Central memory CD4-positive, alpha-beta T cell (primary cell): ENCODE measurements around the gene PCDHGC3.

Experiments
- DNase-seq: peaks from one replicate; pipeline ENCODE4 v3.0.0; 2022

The PCDHGC3 gene

GRCh38 chr5:141485321-141486055 lies 9.7 kb downstream of the PCDHGC3 start:
- DNase-seq, result no peak

DNA sequence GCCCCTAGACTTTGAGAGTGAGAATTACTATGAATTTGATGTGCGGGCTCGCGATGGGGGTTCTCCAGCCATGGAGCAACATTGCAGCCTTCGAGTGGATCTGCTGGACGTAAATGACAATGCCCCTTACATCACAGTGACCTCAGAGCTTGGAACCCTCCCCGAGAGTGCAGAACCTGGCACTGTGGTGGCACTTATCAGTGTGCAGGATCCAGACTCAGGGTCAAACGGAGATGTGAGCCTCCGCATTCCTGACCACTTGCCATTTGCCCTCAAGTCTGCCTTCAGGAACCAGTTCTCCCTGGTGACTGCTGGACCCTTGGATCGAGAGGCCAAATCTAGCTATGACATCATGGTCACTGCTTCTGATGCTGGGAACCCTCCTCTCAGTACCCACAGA lies 10.3 kb downstream of the PCDHGC3 start:
- DNase-seq, result no peak

GRCh38 chr5:141487131-141487530 lies 11.4 kb downstream of the PCDHGC3 start:
- no peak for DNase-seq

- no peak for DNase-seq
Observed at GRCh38 chr5:141488591-141489561, 13.1 kb downstream of the PCDHGC3 start, which contains the start of gene PCDHGC5. PCDHGC5 (plus strand) TSS chr5:141489081; CDS start chr5:141489241, 160 bp downstream.

DNA sequence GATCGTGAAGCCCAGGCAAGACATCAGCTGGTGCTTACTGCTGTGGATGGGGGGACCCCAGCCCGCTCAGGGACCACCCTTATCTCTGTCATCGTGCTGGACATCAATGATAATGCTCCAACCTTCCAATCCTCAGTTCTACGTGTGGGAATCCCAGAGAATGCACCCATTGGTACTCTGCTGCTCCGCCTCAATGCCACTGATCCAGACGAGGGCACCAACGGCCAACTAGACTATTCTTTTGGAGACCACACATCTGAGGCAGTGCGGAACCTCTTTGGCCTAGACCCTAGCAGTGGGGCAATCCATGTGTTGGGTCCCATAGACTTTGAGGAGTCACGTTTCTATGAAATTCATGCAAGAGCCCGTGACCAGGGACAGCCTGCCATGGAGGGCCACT lies 14.1 kb downstream of the PCDHGC3 start:
- no peak for DNase-seq

DNA sequence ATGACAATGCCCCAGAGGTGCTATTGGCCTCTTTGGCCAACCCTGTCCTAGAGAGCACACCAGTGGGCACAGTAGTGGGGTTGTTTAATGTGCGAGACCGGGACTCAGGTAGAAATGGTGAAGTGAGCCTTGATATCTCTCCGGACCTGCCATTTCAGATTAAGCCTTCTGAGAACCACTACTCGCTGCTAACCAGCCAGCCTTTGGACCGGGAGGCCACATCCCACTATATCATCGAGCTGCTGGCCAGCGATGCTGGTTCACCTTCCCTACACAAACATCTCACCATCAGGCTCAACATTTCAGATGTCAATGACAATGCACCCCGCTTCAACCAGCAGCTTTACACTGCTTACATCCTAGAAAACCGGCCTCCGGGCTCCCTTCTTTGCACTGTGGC lies 14.5 kb downstream of the PCDHGC3 start:
- DNase-seq, result no peak

- no peak for DNase-seq
Observed at GRCh38 chr5:141490771-141491170, 15.0 kb downstream of the PCDHGC3 start.

DNA sequence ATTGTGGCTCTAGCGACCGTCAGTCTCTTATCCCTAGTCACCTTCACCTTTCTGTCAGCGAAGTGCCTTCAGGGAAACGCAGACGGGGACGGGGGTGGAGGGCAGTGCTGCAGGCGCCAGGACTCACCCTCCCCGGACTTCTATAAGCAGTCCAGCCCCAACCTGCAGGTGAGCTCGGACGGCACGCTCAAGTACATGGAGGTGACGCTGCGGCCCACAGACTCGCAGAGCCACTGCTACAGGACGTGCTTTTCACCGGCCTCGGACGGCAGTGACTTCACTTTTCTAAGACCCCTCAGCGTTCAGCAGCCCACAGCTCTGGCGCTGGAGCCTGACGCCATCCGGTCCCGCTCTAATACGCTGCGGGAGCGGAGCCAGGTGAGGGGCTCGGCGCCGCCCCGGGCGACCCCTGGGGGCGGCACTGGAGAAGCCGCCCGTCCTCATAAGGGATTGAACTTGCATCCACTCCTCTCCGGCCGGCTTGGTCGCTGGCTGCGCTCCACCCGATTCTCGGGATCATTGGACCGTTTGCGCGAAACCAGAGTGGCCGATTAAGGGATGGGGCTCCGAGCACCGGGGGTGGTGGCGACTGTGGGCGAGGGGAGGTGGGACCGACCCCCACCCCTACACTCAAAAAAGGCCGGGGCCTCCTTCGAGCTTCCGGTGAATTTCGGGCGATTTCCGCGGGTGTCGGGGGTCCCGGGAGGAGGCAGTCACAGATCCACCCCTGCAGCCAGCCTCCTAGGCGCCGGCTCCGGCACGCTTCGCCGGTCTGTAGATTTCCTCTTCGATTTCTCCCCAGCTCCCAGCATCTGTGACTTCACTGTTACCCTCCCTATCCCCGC lies 15.8 kb downstream of the PCDHGC3 start:
- DNase-seq, result no peak

GRCh38 chr5:141492168-141492885 lies 16.6 kb downstream of the PCDHGC3 start:
- no peak for DNase-seq

GRCh38 chr5:141493500-141494422 lies 18.0 kb downstream of the PCDHGC3 start:
- no peak for DNase-seq

DNA sequence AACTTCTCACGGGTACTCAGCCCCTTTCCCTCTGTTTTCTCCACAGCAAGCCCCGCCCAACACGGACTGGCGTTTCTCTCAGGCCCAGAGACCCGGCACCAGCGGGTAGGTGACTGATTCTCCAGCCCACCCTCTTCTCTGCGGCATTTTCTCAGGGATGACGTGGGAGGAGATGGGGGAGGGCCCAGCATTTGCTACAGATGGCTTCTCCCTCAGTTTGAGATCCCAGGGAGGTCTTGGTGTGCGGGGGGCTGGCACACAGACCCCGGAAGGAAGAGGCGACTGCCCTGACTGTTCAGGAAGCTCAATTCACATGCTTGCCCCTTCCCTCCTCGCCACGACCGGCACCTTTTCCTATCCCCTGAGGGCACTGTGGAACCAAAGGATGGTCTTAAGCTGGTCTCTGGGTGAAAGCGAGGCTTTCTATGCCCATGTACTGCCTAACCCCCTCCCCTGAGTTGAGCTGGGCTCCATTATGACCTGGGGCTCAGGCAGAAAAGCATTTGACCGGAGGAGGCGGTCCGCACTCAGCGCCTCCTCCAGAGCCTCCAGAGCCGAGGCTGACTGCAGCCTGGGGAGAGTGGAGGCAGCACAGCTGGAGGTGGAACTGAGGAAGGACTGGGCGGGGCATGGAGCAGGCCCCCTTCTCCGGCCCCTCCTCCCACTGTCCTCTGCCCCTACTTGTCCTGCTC lies 19.1 kb downstream of the PCDHGC3 start:
- no peak for DNase-seq

GRCh38 chr5:141495453-141495811 lies 19.7 kb downstream of the PCDHGC3 start:
- no peak for DNase-seq

- no peak for DNase-seq
Observed at GRCh38 chr5:141496038-141496437, 20.3 kb downstream of the PCDHGC3 start.

- DNase-seq, result no peak
Observed at GRCh38 chr5:141501761-141502160, 26.0 kb downstream of the PCDHGC3 start.

DNA sequence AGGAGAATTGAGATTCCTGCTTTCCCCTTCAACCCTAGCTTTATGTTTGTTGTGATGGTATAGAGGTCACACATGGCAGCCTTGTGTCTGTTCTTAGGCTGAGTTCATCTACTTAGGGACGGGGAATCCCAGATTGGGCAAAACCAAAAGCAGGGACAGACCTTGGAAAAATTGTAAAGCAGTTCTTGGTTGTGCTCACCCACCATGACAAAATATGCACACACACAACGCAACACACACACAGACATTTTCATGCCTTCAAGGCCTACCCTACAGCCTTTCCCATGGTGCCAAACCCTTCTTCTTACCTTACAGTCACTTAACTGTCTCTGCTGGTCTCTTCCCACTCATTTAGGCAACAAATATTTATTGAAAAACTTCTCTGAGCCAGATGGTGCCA lies 27.9 kb downstream of the PCDHGC3 start:
- DNase-seq, result no peak

DNA sequence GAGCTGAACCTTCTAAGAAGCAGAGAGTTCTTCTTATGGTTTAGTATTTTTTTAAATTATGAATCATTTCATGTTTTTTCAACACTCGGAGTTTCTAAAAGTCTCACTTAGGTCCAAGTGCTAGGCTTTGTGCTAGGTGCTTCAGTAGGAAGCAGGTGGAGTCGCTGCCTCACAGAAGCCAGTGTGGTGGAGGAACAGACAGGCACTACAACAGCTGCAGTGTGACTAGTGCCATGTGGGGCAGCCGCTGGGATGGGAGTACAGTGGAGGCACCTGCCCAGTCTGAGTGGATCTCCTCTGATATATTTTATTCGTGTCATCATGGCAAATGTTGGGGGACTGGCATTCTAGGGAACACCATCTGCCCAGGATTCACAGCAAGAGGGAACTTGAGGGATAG lies 28.4 kb downstream of the PCDHGC3 start:
- no peak for DNase-seq

- DNase-seq, result no peak
Observed at GRCh38 chr5:141506381-141507155, 30.8 kb downstream of the PCDHGC3 start.

GRCh38 chr5:141507387-141508091 lies 31.8 kb downstream of the PCDHGC3 start:
- no peak for DNase-seq

GRCh38 chr5:141508440-141508797 lies 32.7 kb downstream of the PCDHGC3 start:
- DNase-seq, result no peak
